GM20000 (cell line): ENCODE results near the gene LRRC61.

ENCODE experiments used
- DNase-seq: peaks from one replicate; pipeline ENCODE4 v3.0.0; 2012; ENCODE audit warnings: low spot score
- CTCF ChIP-seq: IDR thresholded peaks from 2 replicates; pipeline ENCODE4 v1.5.1; 2012; ENCODE audit warnings: mild to moderate bottlenecking, control low read depth; ENCODE audit errors: extremely low read depth, missing control alignments

Gene LRRC61

GRCh38 chr7:150371131-150371995, 48.2 kb downstream of the LRRC61 start:
- no peak for DNase-seq
- no peak for TF ChIP-seq CTCF

GRCh38 chr7:150371996-150372270, 48.8 kb downstream of the LRRC61 start:
- TF ChIP-seq CTCF: no peak
- no peak for DNase-seq

- no peak for TF ChIP-seq CTCF
- no peak for DNase-seq
Measured at GRCh38 chr7:150372271-150373048, 49.3 kb downstream of the LRRC61 start.

DNA sequence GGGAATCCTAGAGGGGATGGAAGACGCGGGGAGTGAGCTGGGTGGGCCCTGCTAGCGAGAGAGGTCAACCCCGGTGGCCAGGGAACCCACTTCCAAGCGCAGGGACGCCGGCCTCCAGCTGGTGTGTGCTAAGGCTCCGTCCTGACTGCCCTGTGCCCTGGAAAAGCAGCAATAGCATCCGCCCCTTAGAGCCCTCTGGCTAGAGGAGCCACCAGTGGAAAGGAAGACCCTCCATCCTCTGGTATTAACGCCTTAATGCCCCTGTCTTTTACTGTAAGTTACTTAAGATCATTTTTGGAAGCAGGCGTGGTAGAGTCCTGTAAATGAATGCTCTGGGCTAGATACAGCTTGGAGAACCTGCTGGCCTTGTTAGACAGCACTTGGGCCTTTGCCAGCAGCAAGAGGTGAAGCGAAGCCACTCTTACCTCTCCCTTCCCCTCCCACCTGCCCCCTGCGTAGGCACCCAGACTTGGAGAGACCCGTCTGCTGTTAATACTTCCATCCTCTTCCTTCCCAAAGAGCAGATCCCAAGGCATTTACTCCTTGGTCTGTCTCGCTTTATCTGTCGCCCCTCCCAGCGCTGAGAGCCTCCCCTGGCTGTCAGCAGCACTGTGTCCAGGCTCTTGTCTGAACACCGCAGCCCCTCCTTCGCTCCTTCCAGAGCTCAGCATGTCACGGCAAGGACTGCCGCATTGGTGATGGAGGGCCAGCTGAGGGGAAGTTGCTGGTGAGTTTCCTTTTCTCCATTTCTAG, 50.1 kb downstream of the LRRC61 start:
- TF ChIP-seq CTCF: no peak
- DNase-seq: peak; percentile 23

GRCh38 chr7:150374026-150374425, 50.9 kb downstream of the LRRC61 start:
- no peak for TF ChIP-seq CTCF
- DNase-seq: no peak

GRCh38 chr7:150374472-150374871, 51.3 kb downstream of the LRRC61 start:
- TF ChIP-seq CTCF: no peak
- DNase-seq: no peak
